HCT116 (cell line): ENCODE measurements around the gene TMEM121. TPM values are rescaled to one million over a fixed set of nuclear protein-coding genes. Genes with fewer than 3 reads are reported as not detected.

Source experiments
- ATAC-seq: fragments of 200-7000 bp; cut with Tn5 transposase; 2 replicates; pipeline ENCODE4 v1.9.1; 2020; ENCODE audit warnings: mild to moderate bottlenecking, moderate library complexity
- BruUV-seq: library from RNA; stranded (reverse); fragments of 400-500 nt; replicated peaks from 2 replicates; lab custom pipeline; 2021; lab: Mats Ljungman, UMichigan
- CTCF ChIA-PET: fragments of 300-600 bp; sonication (Branson Sonifier 250); formaldehyde crosslinking; loops from one replicate; lab custom pipeline; 2021; ENCODE audit warnings: antibody characterized with exemption; lab: Charles Lee
- POLR2A ChIA-PET: fragments of 300-600, 350-600 bp; sonication (Branson Sonifier 250); formaldehyde crosslinking; loops from one replicate; lab custom pipeline; 2021; ENCODE audit warnings: antibody characterized with exemption; lab: Charles Lee
- RAD21 ChIA-PET, 2 experiments: fragments of 300-600 bp; sonication (Branson Sonifier 250); formaldehyde crosslinking; loops; one replicate each; lab custom pipeline; 2023; ENCODE audit warnings: low total read pairs in 2 of 2; ENCODE audit not compliant: uncharacterized antibody in 2 of 2, unreplicated experiment in 2 of 2, low non-redundant PET in 1 of 2; lab: Charles Lee
- DNase-seq: peaks from one replicate; pipeline ENCODE4 v3.0.0-alpha.2; 2010; ENCODE audit warnings: low read depth, low spot score
- H2AFZ ChIP-seq: fragments of 200-600 bp; shearing (Covaris generic), sonication (generic); 2 replicates; pipeline ENCODE4 v1.6.1; 2017; ENCODE audit warnings: low read depth, mixed run types, mixed read lengths, antibody characterized with exemption, low read length; ENCODE audit not compliant: poor library complexity, severe bottlenecking
- H3K27ac ChIP-seq: 2 replicates; pipeline ENCODE4 v1.5.1; 2012; ENCODE audit warnings: low read depth, low read length
- H3K27me3 ChIP-seq: fragments of 200-600 bp; sonication (generic); 2 replicates; pipeline ENCODE4 v1.6.1; 2016; ENCODE audit warnings: mixed run types, low read length, mixed read lengths; ENCODE audit not compliant: insufficient read depth
- H3K36me3 ChIP-seq, 2 experiments: fragments of 200-500 bp in 1 of 2; fragments of 200-600 bp in 1 of 2; sonication (Bioruptor generic) in 1 of 2; sonication (generic) in 1 of 2; 2 replicates each; pipeline versions ENCODE4 v1.5.1 to v1.6.1; 2014 to 2016; ENCODE audit warnings: low read length in 2 of 2, inconsistent platforms in 1 of 2, mixed read lengths in 1 of 2, mixed run types in 1 of 2; ENCODE audit not compliant: insufficient read depth in 2 of 2, control insufficient read depth in 1 of 2
- H3K4me1 ChIP-seq, 2 experiments: fragments of 200-600 bp in 1 of 2; sonication (generic) in 1 of 2; 2 replicates each; pipeline versions ENCODE4 v1.5.1 to v1.6.1; 2012 to 2017; ENCODE audit warnings: low read length in 2 of 2, inconsistent platforms in 1 of 2, mild to moderate bottlenecking in 1 of 2, mixed read lengths in 1 of 2, mixed run types in 1 of 2, moderate library complexity in 1 of 2; ENCODE audit not compliant: insufficient read depth in 2 of 2, control insufficient read depth in 1 of 2
- H3K4me2 ChIP-seq: fragments of 200-600 bp; sonication (generic); 2 replicates; pipeline ENCODE4 v1.6.1; 2017; ENCODE audit warnings: mixed run types, low read length, mixed read lengths
- H3K4me3 ChIP-seq, 2 experiments: fragments of 200-600 bp in 1 of 2; sonication (generic) in 1 of 2; replicated peaks in 1 of 2; 2 replicates each; pipeline ENCODE4 v1.5.1; 2011 to 2016; ENCODE audit warnings: low read length in 2 of 2, control low read depth in 1 of 2, low read depth in 1 of 2, mild to moderate bottlenecking in 1 of 2, mixed read lengths in 1 of 2, mixed run types in 1 of 2
- H3K79me2 ChIP-seq: fragments of 200-600 bp; sonication (generic); 2 replicates; pipeline ENCODE4 v1.6.1; 2017; ENCODE audit warnings: mild to moderate bottlenecking, mixed run types, low read length, moderate library complexity, mixed read lengths; ENCODE audit not compliant: insufficient read depth
- H3K9ac ChIP-seq: fragments of 200-600 bp; sonication (generic); 2 replicates; pipeline ENCODE4 v1.6.1; 2016; ENCODE audit warnings: low read length, mixed read lengths
- H3K9me2 ChIP-seq: fragments of 200-600 bp; sonication (generic), shearing (Covaris generic); 2 replicates; pipeline ENCODE4 v1.6.1; 2017; ENCODE audit warnings: mixed run types, mild to moderate bottlenecking, moderate library complexity; ENCODE audit not compliant: insufficient read depth
- H3K9me3 ChIP-seq, 2 experiments: fragments of 200-500 bp in 1 of 2; fragments of 200-600 bp in 1 of 2; sonication (Bioruptor generic) in 1 of 2; sonication (generic) in 1 of 2; 2 replicates each; pipeline ENCODE4 v1.6.1; 2014 to 2017; ENCODE audit warnings: low read length in 2 of 2, mixed read lengths in 2 of 2, inconsistent platforms in 1 of 2, low read depth in 1 of 2, mild to moderate bottlenecking in 1 of 2, mixed run types in 1 of 2, moderate library complexity in 1 of 2; ENCODE audit not compliant: control insufficient read depth in 1 of 2, insufficient read depth in 1 of 2
- H4K20me1 ChIP-seq: fragments of 200-600 bp; sonication (generic), shearing (Covaris generic); 2 replicates; pipeline ENCODE4 v1.6.1; 2017; ENCODE audit warnings: mixed run types, mild to moderate bottlenecking, moderate library complexity; ENCODE audit not compliant: insufficient read depth
- ATF3 ChIP-seq: IDR thresholded peaks from 2 replicates; pipeline ENCODE4 v1.6.1; 2012
- CBX3 ChIP-seq: IDR thresholded peaks from 2 replicates; pipeline ENCODE4 v1.6.1; 2012; ENCODE audit warnings: low read depth
- CEBPB ChIP-seq: IDR thresholded peaks from 2 replicates; pipeline ENCODE4 v1.6.1; 2012; ENCODE audit warnings: low read depth
- CTCF ChIP-seq, 3 experiments: fragments of 200-600 bp in 1 of 3; sonication (generic) in 1 of 3; IDR thresholded peaks in 2 of 3; conservative IDR thresholded peaks in 1 of 3; 2 replicates each; pipeline ENCODE4 v1.5.1; 2012 to 2017; ENCODE audit warnings: low read depth in 2 of 3, low read length in 2 of 3, antibody characterized with exemption in 1 of 3, borderline replicate concordance in 1 of 3, control low read depth in 1 of 3, mild to moderate bottlenecking in 1 of 3, mixed read lengths in 1 of 3, mixed run types in 1 of 3, moderate library complexity in 1 of 3; ENCODE audit not compliant: insufficient read depth in 1 of 3
- EGR1 ChIP-seq: IDR thresholded peaks from 2 replicates; pipeline ENCODE4 v1.6.1; 2012; ENCODE audit warnings: low read depth
- EZH2 ChIP-seq: fragments of 200-600 bp; sonication (generic); IDR thresholded peaks from 2 replicates; pipeline ENCODE4 v1.6.1; 2017; ENCODE audit warnings: antibody characterized with exemption, mixed run types
- EZH2phosphoT487 ChIP-seq: fragments of 200-600 bp; IDR thresholded peaks from 2 replicates; pipeline ENCODE4 v1.6.1; 2018; ENCODE audit warnings: antibody characterized with exemption, borderline replicate concordance
- JUND ChIP-seq: IDR thresholded peaks from 2 replicates; pipeline ENCODE4 v1.6.1; 2012
- SP1 ChIP-seq: IDR thresholded peaks from 2 replicates; pipeline ENCODE4 v1.6.1; 2012; ENCODE audit warnings: low read depth
- SRF ChIP-seq: IDR thresholded peaks from 2 replicates; pipeline ENCODE4 v1.6.1; 2012; ENCODE audit warnings: low read depth
- TCF7L2 ChIP-seq: IDR thresholded peaks from 2 replicates; pipeline ENCODE4 v1.7.0; 2011; ENCODE audit warnings: borderline replicate concordance, inconsistent platforms; ENCODE audit not compliant: insufficient read depth, insufficient read length; ENCODE audit errors: extremely low read depth
- ZNF274 ChIP-seq: fragments of 200-500 bp; sonication (Bioruptor generic); IDR thresholded peaks from 2 replicates; pipeline ENCODE4 v1.6.1; 2014; ENCODE audit warnings: mild to moderate bottlenecking, low read depth, low read length, inconsistent platforms
- intact Hi-C: fragments of 100-400 bp; cut with micrococcal nuclease; formaldehyde crosslinking; loops from 2 replicates; pipeline ENCODE4 v1.10.0; 2022
- total RNA-seq: library from RNA; stranded (reverse); gene quantifications from one replicate; pipeline ENCODE4 v1.2.1, GENCODE V29; 2021; ENCODE audit not compliant: unreplicated experiment
- TF ChIP-seq, protein P1 (sequence below): IDR thresholded peaks from 2 replicates; pipeline ENCODE4 v1.6.1; 2011; ENCODE audit warnings: mild to moderate bottlenecking, low read length, moderate library complexity; ENCODE audit not compliant: insufficient replicate concordance; ENCODE audit errors: extremely low read depth
- TF ChIP-seq, protein P2 (sequence below): IDR thresholded peaks from 2 replicates; pipeline ENCODE4 v1.6.1; 2012; ENCODE audit warnings: low read depth

TMEM121 gene
- total RNA-seq, 1 experiment from 2014 or later = 5.5 TPM

DNA sequence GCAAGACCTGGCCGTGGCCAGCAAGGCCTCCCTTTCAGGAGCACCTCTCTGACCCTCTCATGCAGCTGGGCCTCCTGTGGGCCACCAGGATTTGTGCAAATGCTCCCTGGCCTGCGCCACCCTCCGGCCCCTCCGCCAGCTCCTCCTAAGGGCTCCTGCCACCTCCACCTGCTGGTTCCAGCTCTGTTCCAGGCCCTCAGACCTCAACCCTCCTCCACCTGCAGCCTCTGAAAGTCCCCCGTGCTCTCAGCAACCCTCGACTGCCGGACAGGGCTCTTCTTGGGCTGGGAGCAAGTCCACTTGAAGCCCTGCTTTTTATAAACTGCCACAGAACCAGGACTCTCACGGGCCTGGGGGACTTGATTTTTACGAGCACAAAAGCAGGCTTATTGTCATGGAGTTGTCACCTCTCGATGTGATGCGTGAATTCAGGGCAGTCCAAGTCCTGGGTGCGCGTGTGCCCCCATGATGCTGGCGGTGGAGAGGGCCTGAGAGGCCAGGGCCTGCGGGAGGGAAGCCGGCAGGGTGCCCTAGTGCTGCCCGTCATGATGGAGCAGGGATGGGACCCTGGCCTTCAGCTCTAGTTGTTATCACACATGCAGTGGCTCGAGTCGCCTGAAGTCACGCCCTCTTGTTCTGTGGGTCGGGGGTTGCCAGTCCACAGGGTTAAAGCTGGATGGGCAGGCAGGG is 26.2 kb upstream of the TMEM121 start:
- POLR2A ChIA-PET = no interaction called here
- Histone ChIP-seq H3K9me3 (no peaks in the 10 kb centered on the region), H3K9me2 (no peaks in the 10 kb centered on the region), H3K27ac (no peak overlapping the region), H3K4me2 (no peak overlapping the region), H3K9ac (no peak overlapping the region), H3K4me1 (no peaks in the 10 kb centered on the region), H3K4me3 (no peak overlapping the region), H4K20me1 (no peaks in the 10 kb centered on the region), H2AFZ (no peak overlapping the region), H3K27me3 (no peaks in the 10 kb centered on the region), H3K79me2 (no peaks in the 10 kb centered on the region), H3K36me3 (no peaks in the 10 kb centered on the region)
- RAD21 ChIA-PET = no interaction called here
- no TSS peak for BruUV-seq
- DNase-seq (no peak), ATAC-seq (no peak)
- CTCF ChIA-PET = no interaction called here
- intact Hi-C loops = no loop called here
- TF ChIP-seq EZH2 = no peak
- no peak for TF ChIP-seq EGR1
- TF ChIP-seq, protein P1, sequence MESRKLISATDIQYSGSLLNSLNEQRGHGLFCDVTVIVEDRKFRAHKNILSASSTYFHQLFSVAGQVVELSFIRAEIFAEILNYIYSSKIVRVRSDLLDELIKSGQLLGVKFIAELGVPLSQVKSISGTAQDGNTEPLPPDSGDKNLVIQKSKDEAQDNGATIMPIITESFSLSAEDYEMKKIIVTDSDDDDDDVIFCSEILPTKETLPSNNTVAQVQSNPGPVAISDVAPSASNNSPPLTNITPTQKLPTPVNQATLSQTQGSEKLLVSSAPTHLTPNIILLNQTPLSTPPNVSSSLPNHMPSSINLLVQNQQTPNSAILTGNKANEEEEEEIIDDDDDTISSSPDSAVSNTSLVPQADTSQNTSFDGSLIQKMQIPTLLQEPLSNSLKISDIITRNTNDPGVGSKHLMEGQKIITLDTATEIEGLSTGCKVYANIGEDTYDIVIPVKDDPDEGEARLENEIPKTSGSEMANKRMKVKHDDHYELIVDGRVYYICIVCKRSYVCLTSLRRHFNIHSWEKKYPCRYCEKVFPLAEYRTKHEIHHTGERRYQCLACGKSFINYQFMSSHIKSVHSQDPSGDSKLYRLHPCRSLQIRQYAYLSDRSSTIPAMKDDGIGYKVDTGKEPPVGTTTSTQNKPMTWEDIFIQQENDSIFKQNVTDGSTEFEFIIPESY = no peak
- no peak for TF ChIP-seq JUND
- no peak for TF ChIP-seq TCF7L2
- TF ChIP-seq SRF = no peak
- TF ChIP-seq CEBPB = no peak
- TF ChIP-seq SP1 = no peak
- TF ChIP-seq EZH2phosphoT487 = no peak
- TF ChIP-seq CBX3 = no peak
- TF ChIP-seq, protein P2, sequence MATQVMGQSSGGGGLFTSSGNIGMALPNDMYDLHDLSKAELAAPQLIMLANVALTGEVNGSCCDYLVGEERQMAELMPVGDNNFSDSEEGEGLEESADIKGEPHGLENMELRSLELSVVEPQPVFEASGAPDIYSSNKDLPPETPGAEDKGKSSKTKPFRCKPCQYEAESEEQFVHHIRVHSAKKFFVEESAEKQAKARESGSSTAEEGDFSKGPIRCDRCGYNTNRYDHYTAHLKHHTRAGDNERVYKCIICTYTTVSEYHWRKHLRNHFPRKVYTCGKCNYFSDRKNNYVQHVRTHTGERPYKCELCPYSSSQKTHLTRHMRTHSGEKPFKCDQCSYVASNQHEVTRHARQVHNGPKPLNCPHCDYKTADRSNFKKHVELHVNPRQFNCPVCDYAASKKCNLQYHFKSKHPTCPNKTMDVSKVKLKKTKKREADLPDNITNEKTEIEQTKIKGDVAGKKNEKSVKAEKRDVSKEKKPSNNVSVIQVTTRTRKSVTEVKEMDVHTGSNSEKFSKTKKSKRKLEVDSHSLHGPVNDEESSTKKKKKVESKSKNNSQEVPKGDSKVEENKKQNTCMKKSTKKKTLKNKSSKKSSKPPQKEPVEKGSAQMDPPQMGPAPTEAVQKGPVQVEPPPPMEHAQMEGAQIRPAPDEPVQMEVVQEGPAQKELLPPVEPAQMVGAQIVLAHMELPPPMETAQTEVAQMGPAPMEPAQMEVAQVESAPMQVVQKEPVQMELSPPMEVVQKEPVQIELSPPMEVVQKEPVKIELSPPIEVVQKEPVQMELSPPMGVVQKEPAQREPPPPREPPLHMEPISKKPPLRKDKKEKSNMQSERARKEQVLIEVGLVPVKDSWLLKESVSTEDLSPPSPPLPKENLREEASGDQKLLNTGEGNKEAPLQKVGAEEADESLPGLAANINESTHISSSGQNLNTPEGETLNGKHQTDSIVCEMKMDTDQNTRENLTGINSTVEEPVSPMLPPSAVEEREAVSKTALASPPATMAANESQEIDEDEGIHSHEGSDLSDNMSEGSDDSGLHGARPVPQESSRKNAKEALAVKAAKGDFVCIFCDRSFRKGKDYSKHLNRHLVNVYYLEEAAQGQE = no peak
- no peak for TF ChIP-seq CTCF (IDR thresholded peaks at IDR 0.05 in 2 of 3, conservative IDR thresholded peaks at IDR 0.05 in 1 of 3; ENCODE audit: borderline replicate concordance in 1 of 3, insufficient read depth in 1 of 3, low read depth in 2 of 3, low read length in 2 of 3)
- no peak for TF ChIP-seq ZNF274
- TF ChIP-seq ATF3 = no peak
